ENCODE results near the gene NIM1K.

Gene NIM1K

GRCh38 chr5:43273552-43273951 lies 81.5 kb downstream of the NIM1K start:
- peaks cover 2% of the 10 kb centered on the region for H3K27me3 ChIP-seq (ENCODE audit: insufficient read depth, poor library complexity, severe bottlenecking)
- DNase-seq (ENCODE audit: low read depth in 1 of 2, low spot score in 1 of 2): no peak
- TF ChIP-seq, protein P1, sequence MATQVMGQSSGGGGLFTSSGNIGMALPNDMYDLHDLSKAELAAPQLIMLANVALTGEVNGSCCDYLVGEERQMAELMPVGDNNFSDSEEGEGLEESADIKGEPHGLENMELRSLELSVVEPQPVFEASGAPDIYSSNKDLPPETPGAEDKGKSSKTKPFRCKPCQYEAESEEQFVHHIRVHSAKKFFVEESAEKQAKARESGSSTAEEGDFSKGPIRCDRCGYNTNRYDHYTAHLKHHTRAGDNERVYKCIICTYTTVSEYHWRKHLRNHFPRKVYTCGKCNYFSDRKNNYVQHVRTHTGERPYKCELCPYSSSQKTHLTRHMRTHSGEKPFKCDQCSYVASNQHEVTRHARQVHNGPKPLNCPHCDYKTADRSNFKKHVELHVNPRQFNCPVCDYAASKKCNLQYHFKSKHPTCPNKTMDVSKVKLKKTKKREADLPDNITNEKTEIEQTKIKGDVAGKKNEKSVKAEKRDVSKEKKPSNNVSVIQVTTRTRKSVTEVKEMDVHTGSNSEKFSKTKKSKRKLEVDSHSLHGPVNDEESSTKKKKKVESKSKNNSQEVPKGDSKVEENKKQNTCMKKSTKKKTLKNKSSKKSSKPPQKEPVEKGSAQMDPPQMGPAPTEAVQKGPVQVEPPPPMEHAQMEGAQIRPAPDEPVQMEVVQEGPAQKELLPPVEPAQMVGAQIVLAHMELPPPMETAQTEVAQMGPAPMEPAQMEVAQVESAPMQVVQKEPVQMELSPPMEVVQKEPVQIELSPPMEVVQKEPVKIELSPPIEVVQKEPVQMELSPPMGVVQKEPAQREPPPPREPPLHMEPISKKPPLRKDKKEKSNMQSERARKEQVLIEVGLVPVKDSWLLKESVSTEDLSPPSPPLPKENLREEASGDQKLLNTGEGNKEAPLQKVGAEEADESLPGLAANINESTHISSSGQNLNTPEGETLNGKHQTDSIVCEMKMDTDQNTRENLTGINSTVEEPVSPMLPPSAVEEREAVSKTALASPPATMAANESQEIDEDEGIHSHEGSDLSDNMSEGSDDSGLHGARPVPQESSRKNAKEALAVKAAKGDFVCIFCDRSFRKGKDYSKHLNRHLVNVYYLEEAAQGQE (IDR thresholded peaks at IDR 0.05; ENCODE audit: insufficient replicate concordance, low read depth): no peak
- TF ChIP-seq CTCF (IDR thresholded peaks at IDR 0.05; ENCODE audit: insufficient read depth, low read length) (no peak), POLR2AphosphoS5 (IDR thresholded peaks at IDR 0.05; ENCODE audit: low read depth) (no peak), SPI1 (IDR thresholded peaks at IDR 0.05; ENCODE audit: borderline replicate concordance, low read depth) (no peak), GABPA (IDR thresholded peaks at IDR 0.05; ENCODE audit: low read depth) (no peak)

DNA sequence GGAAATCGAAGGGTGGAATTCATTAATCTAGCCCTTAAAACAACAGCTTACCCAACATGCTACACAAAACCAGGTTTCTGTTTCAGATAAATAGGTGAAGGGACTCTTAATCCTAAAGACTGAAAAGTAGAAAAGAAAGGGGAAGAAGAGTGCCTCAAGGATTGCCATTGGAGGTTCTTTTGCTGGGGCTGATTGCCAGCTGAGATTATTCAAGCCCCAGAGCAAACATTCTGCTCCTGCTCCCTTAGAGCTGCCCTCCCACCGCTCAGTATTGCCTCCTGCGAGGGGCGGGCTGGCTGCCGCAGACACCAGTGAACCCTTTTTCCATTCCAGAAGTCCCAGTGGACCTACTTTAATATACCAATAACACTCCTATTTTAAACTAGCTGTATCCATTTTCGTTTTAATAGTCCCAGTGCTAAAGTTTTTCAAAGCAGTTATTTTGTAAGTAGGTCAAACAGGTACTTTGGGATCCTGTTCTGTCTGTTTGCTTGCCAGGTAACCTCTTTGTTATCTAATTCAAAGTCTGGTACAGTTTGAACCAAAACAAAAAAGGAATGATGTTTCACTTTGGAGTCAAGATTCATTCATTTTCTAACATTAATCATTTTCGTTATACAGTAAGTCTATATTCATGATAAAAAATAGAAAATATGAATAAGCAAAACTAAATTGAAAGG lies 82.5 kb downstream of the NIM1K start:
- TF ChIP-seq GABPA (IDR thresholded peaks at IDR 0.05; ENCODE audit: low read depth) (no peak), POLR2AphosphoS5 (IDR thresholded peaks at IDR 0.05; ENCODE audit: low read depth) (no peak), SPI1 (IDR thresholded peaks at IDR 0.05; ENCODE audit: borderline replicate concordance, low read depth) (no peak), CTCF (IDR thresholded peaks at IDR 0.05; ENCODE audit: insufficient read depth, low read length) (no peak)
- TF ChIP-seq, protein P1 (IDR thresholded peaks at IDR 0.05; ENCODE audit: insufficient replicate concordance, low read depth): no peak
- Histone ChIP-seq H3K27ac (replicated peaks) (no peak overlapping the region), H3K27me3 (ENCODE audit: insufficient read depth, poor library complexity, severe bottlenecking) (peaks cover 2% of the 10 kb centered on the region), H3K4me3 (replicated peaks; ENCODE audit: insufficient read depth, low read length) (no peak overlapping the region)
- DNase-seq (ENCODE audit: low read depth in 1 of 2, low spot score in 1 of 2): no peak

More at GRCh38 chr5:43273552-43273951, 81.5 kb downstream of the NIM1K start:
- Histone ChIP-seq H3K4me3 (replicated peaks; ENCODE audit: insufficient read depth, low read length) (no peak overlapping the region), H3K27ac (replicated peaks) (no peak overlapping the region)

GRCh38 chr5:43275391-43275790 lies 83.4 kb downstream of the NIM1K start:
- Histone ChIP-seq H3K27ac (replicated peaks) (no peak overlapping the region), H3K27me3 (ENCODE audit: insufficient read depth, poor library complexity, severe bottlenecking) (peaks cover 2% of the 10 kb centered on the region), H3K4me3 (replicated peaks; ENCODE audit: insufficient read depth, low read length) (no peak overlapping the region)
- TF ChIP-seq SPI1 (IDR thresholded peaks at IDR 0.05; ENCODE audit: borderline replicate concordance, low read depth) (no peak), CTCF (IDR thresholded peaks at IDR 0.05; ENCODE audit: insufficient read depth, low read length) (no peak), POLR2AphosphoS5 (IDR thresholded peaks at IDR 0.05; ENCODE audit: low read depth) (no peak), GABPA (IDR thresholded peaks at IDR 0.05; ENCODE audit: low read depth) (no peak)
- TF ChIP-seq, protein P1 (IDR thresholded peaks at IDR 0.05; ENCODE audit: insufficient replicate concordance, low read depth): no peak
- no peak for DNase-seq (ENCODE audit: low read depth in 1 of 2, low spot score in 1 of 2)

All from HL-60 (cell line).